Esophagus squamous epithelium (tissue), 4 donors: ENCODE data around the gene SLC16A12.

Experiments
- POLR2A ChIP-seq, 4 donors: fragments of 450-650 bp; IDR thresholded peaks; one replicate each; pipeline ENCODE4 v1.6.1; 2017; ENCODE audit warnings: antibody characterized with exemption in 4 of 4, mild to moderate bottlenecking in 4 of 4, moderate library complexity in 3 of 4
- TF ChIP-seq, protein P1 (sequence below), 6 experiments: fragments of 450-650 bp in 4 of 6; fragments of 200-600 bp in 2 of 6; sonication (generic) in 2 of 6; IDR thresholded peaks; one replicate each; pipeline ENCODE4 v1.5.1; 2016 to 2019; ENCODE audit warnings: antibody characterized with exemption in 6 of 6, mild to moderate bottlenecking in 4 of 6, moderate library complexity in 4 of 6

- TF ChIP-seq, protein P1, sequence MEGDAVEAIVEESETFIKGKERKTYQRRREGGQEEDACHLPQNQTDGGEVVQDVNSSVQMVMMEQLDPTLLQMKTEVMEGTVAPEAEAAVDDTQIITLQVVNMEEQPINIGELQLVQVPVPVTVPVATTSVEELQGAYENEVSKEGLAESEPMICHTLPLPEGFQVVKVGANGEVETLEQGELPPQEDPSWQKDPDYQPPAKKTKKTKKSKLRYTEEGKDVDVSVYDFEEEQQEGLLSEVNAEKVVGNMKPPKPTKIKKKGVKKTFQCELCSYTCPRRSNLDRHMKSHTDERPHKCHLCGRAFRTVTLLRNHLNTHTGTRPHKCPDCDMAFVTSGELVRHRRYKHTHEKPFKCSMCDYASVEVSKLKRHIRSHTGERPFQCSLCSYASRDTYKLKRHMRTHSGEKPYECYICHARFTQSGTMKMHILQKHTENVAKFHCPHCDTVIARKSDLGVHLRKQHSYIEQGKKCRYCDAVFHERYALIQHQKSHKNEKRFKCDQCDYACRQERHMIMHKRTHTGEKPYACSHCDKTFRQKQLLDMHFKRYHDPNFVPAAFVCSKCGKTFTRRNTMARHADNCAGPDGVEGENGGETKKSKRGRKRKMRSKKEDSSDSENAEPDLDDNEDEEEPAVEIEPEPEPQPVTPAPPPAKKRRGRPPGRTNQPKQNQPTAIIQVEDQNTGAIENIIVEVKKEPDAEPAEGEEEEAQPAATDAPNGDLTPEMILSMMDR (IDR thresholded peaks at IDR 0.05), result no peak
- peak in 2 of 4 donors; percentile 39 to 44 for TF ChIP-seq POLR2A (IDR thresholded peaks at IDR 0.05)
Measured at GRCh38 chr10:89391907-89392756, 143.3 kb downstream of the SLC16A12 start, which contains the start of gene IFIT1.
